K562 (cell line): ENCODE data around the gene PCBD2. TPM values are rescaled to one million over a fixed set of nuclear protein-coding genes. Genes with fewer than 3 reads are reported as not detected.

ENCODE experiments used
- CAMTA2 ChIP-seq: fragments of 250-450 bp; sonication (Bioruptor Pico); conservative IDR thresholded peaks from 2 replicates; pipeline ENCODE4 v1.5.1; 2022
- CHD2 ChIP-seq: IDR thresholded peaks from 2 replicates; pipeline ENCODE4 v1.6.1; 2011; ENCODE audit warnings: low read depth, low read length
- DMBX1 ChIP-seq: fragments of 250-450 bp; sonication (Bioruptor Pico); IDR thresholded peaks from 2 replicates; pipeline ENCODE4 v1.8.0; 2022; ENCODE audit warnings: inconsistent platforms, mild to moderate bottlenecking, moderate library complexity, borderline replicate concordance
- FOS ChIP-seq: IDR thresholded peaks from 3 replicates; pipeline ENCODE4 v1.6.1; 2011; ENCODE audit not compliant: insufficient read length; ENCODE audit errors: extremely low read depth
- HNRNPH1 ChIP-seq: fragments of 200-400 bp; formaldehyde crosslinking; optimal IDR thresholded peaks from 2 replicates; pipeline ENCODE3; 2017; ENCODE audit warnings: low read depth, mild to moderate bottlenecking, low read length, moderate library complexity
- MEF2D ChIP-seq: conservative IDR thresholded peaks from 2 replicates; pipeline ENCODE4 v1.6.1; 2016; ENCODE audit warnings: low read depth, missing genetic modification characterization, missing compliant biosample characterization
- RAD51 ChIP-seq: fragments of 450-650 bp; IDR thresholded peaks from 2 replicates; pipeline ENCODE4 v1.7.1; 2016; ENCODE audit warnings: low read depth, mild to moderate bottlenecking, borderline replicate concordance
- RBBP5 ChIP-seq: fragments of 200-600 bp; sonication (generic); IDR thresholded peaks from 2 replicates; pipeline ENCODE4 v1.6.1; 2012; ENCODE audit warnings: borderline replicate concordance, mild to moderate bottlenecking, low read length, control low read depth, inconsistent platforms; ENCODE audit not compliant: insufficient read depth, poor library complexity, severe bottlenecking
- SETDB1 ChIP-seq: IDR thresholded peaks from one replicate; pipeline ENCODE4 v1.6.1; 2012; ENCODE audit warnings: low read length, control low read depth, inconsistent platforms
- SOX6 ChIP-seq: fragments of 450-650 bp; IDR thresholded peaks from 2 replicates; pipeline ENCODE4 v1.6.1; 2014; ENCODE audit warnings: mild to moderate bottlenecking
- ZNF212 ChIP-seq: fragments of 450-650 bp; formaldehyde crosslinking; IDR thresholded peaks from 2 replicates; pipeline ENCODE4 v1.4.0; 2020; ENCODE audit warnings: mild to moderate bottlenecking
- ZNF354B ChIP-seq: fragments of 250-450 bp; sonication (Bioruptor Pico); IDR thresholded peaks from 2 replicates; pipeline ENCODE4 v1.4.0; 2020
- ZNF445 ChIP-seq: fragments of 250-450 bp; sonication (Bioruptor Pico); IDR thresholded peaks from 2 replicates; pipeline ENCODE4 v1.4.0; 2020; ENCODE audit warnings: low read depth, mild to moderate bottlenecking, moderate library complexity
- ZNF707 ChIP-seq: fragments of 250-450 bp; sonication (Bioruptor Pico); conservative IDR thresholded peaks from 2 replicates; pipeline ENCODE4 v1.8.0; 2022; ENCODE audit warnings: inconsistent platforms, mild to moderate bottlenecking, moderate library complexity
- polyA plus RNA-seq, 8 experiments: library from polyadenylated mRNA; depleted of rRNA in 4 of 8; stranded (reverse) in 5 of 8; unstranded in 3 of 8; fragments of >200 nt; fragmentation: Nextera tagmentation in 2 of 8; fragmentation: Illumina TruSeq in 1 of 8; extraction: Ambion mirVana in 2 of 8; extraction: Trizol in 1 of 8; gene quantifications; 2 replicates each; pipeline versions ENCODE4 v1.2.1 to v1.2.3, GENCODE V29; 2011 to 2014; ENCODE audit warnings: inconsistent platforms in 1 of 8, missing spikeins in 1 of 8
- total RNA-seq, 7 experiments: library from RNA; depleted of rRNA in 6 of 7; stranded (reverse); fragments of >200 nt in 6 of 7; fragmentation: Illumina TruSeq in 2 of 7; extraction: Trizol in 2 of 7; gene quantifications; 2 replicates each; pipeline versions ENCODE4 v1.2.1 to v1.2.3, GENCODE V29; 2011 to 2021; ENCODE audit warnings: low replicate concordance in 1 of 7
- TF ChIP-seq, protein P1 (sequence below): sonication (generic); formaldehyde crosslinking; IDR thresholded peaks from 2 replicates; pipeline ENCODE4 v1.8.0; 2022; ENCODE audit warnings: mild to moderate bottlenecking, missing genetic modification reagents, borderline replicate concordance
- TF ChIP-seq, protein P2 (sequence below), 2 experiments: fragments of 450-650 bp in 1 of 2; sonication (generic) in 1 of 2; formaldehyde crosslinking in 1 of 2; IDR thresholded peaks; 2 replicates each; pipeline versions ENCODE4 v1.7.1 to v1.9.0; 2016 to 2022; ENCODE audit warnings: inconsistent platforms in 1 of 2, mild to moderate bottlenecking in 1 of 2, missing genetic modification reagents in 1 of 2
- TF ChIP-seq, protein P3 (sequence below): IDR thresholded peaks from 2 replicates; pipeline ENCODE4 v1.6.1; 2011; ENCODE audit not compliant: insufficient read length; ENCODE audit errors: extremely low read depth

The PCBD2 gene
- total and polyA plus RNA-seq, 9 of the 15 experiments (the other 6 are each of a cell fraction or from before 2014, with no cell fraction given) = 5.2 to 13.8 (median 7.8) TPM

DNA sequence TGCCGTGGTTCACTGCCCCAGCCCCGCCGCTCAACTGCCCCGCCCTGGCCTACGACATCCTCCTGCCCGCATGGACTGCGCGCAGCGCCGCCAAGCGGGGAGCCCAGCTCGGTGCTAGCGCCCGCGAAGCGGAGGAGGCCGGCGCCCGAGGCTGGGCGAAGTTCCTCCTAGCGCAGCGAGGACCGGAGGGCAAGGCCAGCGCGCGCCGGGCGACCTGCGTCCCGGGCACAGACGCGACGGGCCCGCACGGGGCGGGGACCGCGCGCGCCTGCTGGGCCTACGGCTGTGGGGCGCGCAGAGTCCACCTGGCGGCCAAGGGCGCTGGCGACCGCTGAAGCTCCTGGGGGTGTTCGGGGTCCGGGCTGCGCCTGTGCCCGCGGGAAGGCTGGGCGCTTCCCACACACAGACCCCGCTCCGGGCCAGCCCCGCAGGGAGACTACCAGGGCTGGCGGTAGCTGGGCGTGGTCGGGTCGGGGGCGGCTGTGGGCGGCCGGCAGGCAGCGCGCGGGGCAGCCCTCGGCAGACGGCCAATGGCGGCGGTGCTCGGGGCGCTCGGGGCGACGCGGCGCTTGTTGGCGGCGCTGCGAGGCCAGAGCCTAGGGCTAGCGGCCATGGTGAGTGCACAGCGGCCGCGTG is at the start of gene PCBD2 (continued):
- TF ChIP-seq, protein P1, sequence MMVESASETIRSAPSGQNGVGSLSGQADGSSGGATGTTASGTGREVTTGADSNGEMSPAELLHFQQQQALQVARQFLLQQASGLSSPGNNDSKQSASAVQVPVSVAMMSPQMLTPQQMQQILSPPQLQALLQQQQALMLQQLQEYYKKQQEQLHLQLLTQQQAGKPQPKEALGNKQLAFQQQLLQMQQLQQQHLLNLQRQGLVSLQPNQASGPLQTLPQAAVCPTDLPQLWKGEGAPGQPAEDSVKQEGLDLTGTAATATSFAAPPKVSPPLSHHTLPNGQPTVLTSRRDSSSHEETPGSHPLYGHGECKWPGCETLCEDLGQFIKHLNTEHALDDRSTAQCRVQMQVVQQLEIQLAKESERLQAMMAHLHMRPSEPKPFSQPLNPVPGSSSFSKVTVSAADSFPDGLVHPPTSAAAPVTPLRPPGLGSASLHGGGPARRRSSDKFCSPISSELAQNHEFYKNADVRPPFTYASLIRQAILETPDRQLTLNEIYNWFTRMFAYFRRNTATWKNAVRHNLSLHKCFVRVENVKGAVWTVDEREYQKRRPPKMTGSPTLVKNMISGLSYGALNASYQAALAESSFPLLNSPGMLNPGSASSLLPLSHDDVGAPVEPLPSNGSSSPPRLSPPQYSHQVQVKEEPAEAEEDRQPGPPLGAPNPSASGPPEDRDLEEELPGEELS (CRISPR knock-in tag) = peak; percentile 53; the same call in 1 of the 2 replicates
- TF ChIP-seq ZNF707 (no peak), MEF2D (tag) (no peak), CHD2 (peak; percentile 37; the same call in 1 of the 2 replicates), ZNF445 (CRISPR knock-in tag) (no peak), DMBX1 (CRISPR knock-in tag) (no peak), RAD51 (no peak), ZNF212 (CRISPR knock-in tag) (no peak), SETDB1 (no peak), HNRNPH1 (no peak), RBBP5 (peak; percentile 75), CAMTA2 (CRISPR knock-in tag) (peak; percentile 42; the same call in 1 of the 2 replicates), SOX6 (peak; percentile 64), FOS (no peak), ZNF354B (CRISPR knock-in tag) (no peak)
- TF ChIP-seq, protein P2, sequence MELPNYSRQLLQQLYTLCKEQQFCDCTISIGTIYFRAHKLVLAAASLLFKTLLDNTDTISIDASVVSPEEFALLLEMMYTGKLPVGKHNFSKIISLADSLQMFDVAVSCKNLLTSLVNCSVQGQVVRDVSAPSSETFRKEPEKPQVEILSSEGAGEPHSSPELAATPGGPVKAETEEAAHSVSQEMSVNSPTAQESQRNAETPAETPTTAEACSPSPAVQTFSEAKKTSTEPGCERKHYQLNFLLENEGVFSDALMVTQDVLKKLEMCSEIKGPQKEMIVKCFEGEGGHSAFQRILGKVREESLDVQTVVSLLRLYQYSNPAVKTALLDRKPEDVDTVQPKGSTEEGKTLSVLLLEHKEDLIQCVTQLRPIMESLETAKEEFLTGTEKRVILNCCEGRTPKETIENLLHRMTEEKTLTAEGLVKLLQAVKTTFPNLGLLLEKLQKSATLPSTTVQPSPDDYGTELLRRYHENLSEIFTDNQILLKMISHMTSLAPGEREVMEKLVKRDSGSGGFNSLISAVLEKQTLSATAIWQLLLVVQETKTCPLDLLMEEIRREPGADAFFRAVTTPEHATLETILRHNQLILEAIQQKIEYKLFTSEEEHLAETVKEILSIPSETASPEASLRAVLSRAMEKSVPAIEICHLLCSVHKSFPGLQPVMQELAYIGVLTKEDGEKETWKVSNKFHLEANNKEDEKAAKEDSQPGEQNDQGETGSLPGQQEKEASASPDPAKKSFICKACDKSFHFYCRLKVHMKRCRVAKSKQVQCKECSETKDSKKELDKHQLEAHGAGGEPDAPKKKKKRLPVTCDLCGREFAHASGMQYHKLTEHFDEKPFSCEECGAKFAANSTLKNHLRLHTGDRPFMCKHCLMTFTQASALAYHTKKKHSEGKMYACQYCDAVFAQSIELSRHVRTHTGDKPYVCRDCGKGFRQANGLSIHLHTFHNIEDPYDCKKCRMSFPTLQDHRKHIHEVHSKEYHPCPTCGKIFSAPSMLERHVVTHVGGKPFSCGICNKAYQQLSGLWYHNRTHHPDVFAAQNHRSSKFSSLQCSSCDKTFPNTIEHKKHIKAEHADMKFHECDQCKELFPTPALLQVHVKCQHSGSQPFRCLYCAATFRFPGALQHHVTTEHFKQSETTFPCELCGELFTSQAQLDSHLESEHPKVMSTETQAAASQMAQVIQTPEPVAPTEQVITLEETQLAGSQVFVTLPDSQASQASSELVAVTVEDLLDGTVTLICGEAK (IDR thresholded peaks at IDR 0.05) = no peak
- TF ChIP-seq, protein P2 (CRISPR knock-in tag; IDR thresholded peaks at IDR 0.05) = no peak
- TF ChIP-seq, protein P3, sequence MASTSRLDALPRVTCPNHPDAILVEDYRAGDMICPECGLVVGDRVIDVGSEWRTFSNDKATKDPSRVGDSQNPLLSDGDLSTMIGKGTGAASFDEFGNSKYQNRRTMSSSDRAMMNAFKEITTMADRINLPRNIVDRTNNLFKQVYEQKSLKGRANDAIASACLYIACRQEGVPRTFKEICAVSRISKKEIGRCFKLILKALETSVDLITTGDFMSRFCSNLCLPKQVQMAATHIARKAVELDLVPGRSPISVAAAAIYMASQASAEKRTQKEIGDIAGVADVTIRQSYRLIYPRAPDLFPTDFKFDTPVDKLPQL = no peak
